K562 (cell line): ENCODE results near the gene ZNF121. TPM values are rescaled to one million over a fixed set of nuclear protein-coding genes. Genes with fewer than 3 reads are reported as not detected.

Source experiments
- ATAC-seq: fragments of 200-7000 bp; cut with Tn5 transposase; 3 replicates; pipeline ENCODE4 v1.9.1; 2020; ENCODE audit warnings: moderate library complexity
- BruUV-seq: library from RNA; stranded (reverse); fragments of 400-500 nt; replicated peaks from 2 replicates; lab custom pipeline; 2021; lab: Mats Ljungman, UMichigan
- CTCF ChIA-PET: fragments of 300-600 bp; formaldehyde crosslinking; extraction: SDS; loops from one replicate; lab custom pipeline; 2021; ENCODE audit warnings: low intra/inter-chr PET ratio; lab: Yijun Ruan, JAX
- POLR2A ChIA-PET: fragments of 300-600, 350-650 bp; sonication (Branson Sonifier 250); formaldehyde crosslinking; extraction: SDS; loops from one replicate; lab custom pipeline; 2021; ENCODE audit warnings: antibody characterized with exemption, inconsistent platforms; lab: Yijun Ruan, JAX
- DNase-seq, 4 experiments: peaks; one replicate each; pipeline versions ENCODE4 v3.0.0 to v3.0.0-alpha.2; 2011 to 2018; ENCODE audit warnings: low spot score in 3 of 4, mixed read lengths in 3 of 4; ENCODE audit errors: extremely low read depth in 1 of 4
- FAIRE-seq: peaks from 2 replicates; lab custom pipeline; 2011; peaks lifted over from hg19 to GRCh38; lab: Jason Lieb, UNC
- H2AFZ ChIP-seq: 2 replicates; pipeline ENCODE4 v1.6.0; 2011; ENCODE audit warnings: low read depth, low read length, control low read depth, inconsistent platforms
- H3K27ac ChIP-seq: fragments of 200-600 bp; 3 replicates; pipeline ENCODE4 v1.8.0; 2011; ENCODE audit warnings: low read depth, mild to moderate bottlenecking, control low read depth, inconsistent platforms, low read length, moderate library complexity, mixed read lengths; ENCODE audit errors: extremely low read depth
- H3K27me3 ChIP-seq, 2 experiments: fragments of 300-600 bp in 1 of 2; 2 replicates in 1 of 2; 3 replicates in 1 of 2; pipeline versions ENCODE4 v1.6.0 to v1.8.0; 2011; ENCODE audit warnings: inconsistent platforms in 2 of 2, low read length in 2 of 2, mild to moderate bottlenecking in 1 of 2, mixed read lengths in 1 of 2, moderate library complexity in 1 of 2; ENCODE audit not compliant: control insufficient read depth in 2 of 2, insufficient read depth in 2 of 2
- H3K36me3 ChIP-seq: fragments of 300-600 bp; 3 replicates; pipeline ENCODE4 v1.8.0; 2011; ENCODE audit warnings: mild to moderate bottlenecking, low read length, inconsistent platforms; ENCODE audit not compliant: control insufficient read depth, insufficient read depth
- H3K4me1 ChIP-seq, 2 experiments: fragments of 200-600 bp in 1 of 2; replicated peaks in 1 of 2; 2 replicates in 1 of 2; 3 replicates in 1 of 2; pipeline versions ENCODE4 v1.5.1 to v1.8.0; 2011; ENCODE audit warnings: inconsistent platforms in 2 of 2, low read length in 2 of 2, mild to moderate bottlenecking in 1 of 2, mixed read lengths in 1 of 2, moderate library complexity in 1 of 2; ENCODE audit not compliant: control insufficient read depth in 2 of 2, insufficient read depth in 2 of 2
- H3K4me2 ChIP-seq: 2 replicates; pipeline ENCODE4 v1.6.1; 2011; ENCODE audit warnings: low read length, control low read depth, inconsistent platforms, mixed read lengths; ENCODE audit not compliant: insufficient read depth
- H3K4me3 ChIP-seq: fragments of 200-600 bp; sonication (generic), shearing (Covaris generic); 2 replicates; pipeline ENCODE4 v1.5.1; 2016; ENCODE audit warnings: control low read depth, inconsistent platforms
- H3K79me2 ChIP-seq: fragments of 200-600 bp; 3 replicates; pipeline ENCODE4 v1.8.0; 2011; ENCODE audit warnings: low read length, inconsistent platforms; ENCODE audit not compliant: control insufficient read depth, insufficient read depth
- H3K9ac ChIP-seq, 2 experiments: 2 replicates each; pipeline versions ENCODE4 v1.6.0 to v1.6.1; 2011; ENCODE audit warnings: low read depth in 2 of 2, low read length in 2 of 2, control low read depth in 1 of 2, inconsistent platforms in 1 of 2, mild to moderate bottlenecking in 1 of 2, mixed read lengths in 1 of 2; ENCODE audit not compliant: insufficient read depth in 1 of 2
- H3K9me1 ChIP-seq: one replicate; pipeline ENCODE4 v1.6.0; 2011; ENCODE audit warnings: inconsistent platforms, mild to moderate bottlenecking, low read length, moderate library complexity; ENCODE audit not compliant: control insufficient read depth, insufficient read depth
- H3K9me3 ChIP-seq: replicated peaks from 2 replicates; pipeline ENCODE4 v1.5.1; 2011; ENCODE audit warnings: low read depth, low read length, inconsistent platforms; ENCODE audit not compliant: control insufficient read depth, insufficient read depth
- H4K20me1 ChIP-seq: replicated peaks from 2 replicates; pipeline ENCODE4 v1.6.1; 2011; ENCODE audit warnings: low read length, inconsistent platforms, mixed read lengths; ENCODE audit not compliant: control insufficient read depth, insufficient read depth
- CTCF ChIP-seq, 3 experiments: IDR thresholded peaks in 2 of 3; conservative IDR thresholded peaks in 1 of 3; 2 replicates each; pipeline ENCODE4 v1.5.1; 2011 to 2012; ENCODE audit warnings: low read length in 3 of 3, mild to moderate bottlenecking in 3 of 3, control low read depth in 2 of 3, improper control_type of control experiment in 1 of 3, inconsistent platforms in 1 of 3, low read depth in 1 of 3, mixed read lengths in 1 of 3, moderate library complexity in 1 of 3; ENCODE audit not compliant: insufficient read depth in 2 of 3
- IRF9 ChIP-seq: fragments of 450-650 bp; IDR thresholded peaks from 2 replicates; pipeline ENCODE4 v1.6.1; 2016; ENCODE audit warnings: missing biosample characterization, missing genetic modification characterization
- SPI1 ChIP-seq: IDR thresholded peaks from 2 replicates; pipeline ENCODE4 v1.6.1; 2011; ENCODE audit warnings: low read depth, low read length, control low read depth, borderline replicate concordance
- WGBS: fragments of 100-300 bp; shearing (Covaris generic); methylation state at CpG from one replicate; pipeline ENCODE4 v1.1.6; 2016; ENCODE audit warnings: low coverage, mixed read lengths; ENCODE audit not compliant: insufficient coverage; ENCODE audit errors: missing lambda C conversion rate; 5-methylcytosine and 5-hydroxymethylcytosine counted together
- in situ Hi-C: fragments of 300-500 bp; cut with MboI; formaldehyde crosslinking; loops from 4 replicates; pipeline ENCODE4 v1.15.0; 2018; ENCODE audit warnings: inconsistent platforms, mixed read lengths
- intact Hi-C: fragments of 100-400 bp; cut with micrococcal nuclease; formaldehyde crosslinking; loops from 2 replicates; pipeline ENCODE4 v1.14.2; 2022
- polyA plus RNA-seq, 8 experiments: library from polyadenylated mRNA; depleted of rRNA in 4 of 8; stranded (reverse) in 5 of 8; unstranded in 3 of 8; fragments of >200 nt; fragmentation: Nextera tagmentation in 2 of 8; fragmentation: Illumina TruSeq in 1 of 8; extraction: Ambion mirVana in 2 of 8; extraction: Trizol in 1 of 8; gene quantifications; 2 replicates each; pipeline versions ENCODE4 v1.2.1 to v1.2.3, GENCODE V29; 2011 to 2014; ENCODE audit warnings: inconsistent platforms in 1 of 8, missing spikeins in 1 of 8
- total RNA-seq, 7 experiments: library from RNA; depleted of rRNA in 6 of 7; stranded (reverse); fragments of >200 nt in 6 of 7; fragmentation: Illumina TruSeq in 2 of 7; extraction: Trizol in 2 of 7; gene quantifications; 2 replicates each; pipeline versions ENCODE4 v1.2.1 to v1.2.3, GENCODE V29; 2011 to 2021; ENCODE audit warnings: low replicate concordance in 1 of 7

Gene ZNF121
- total and polyA plus RNA-seq, 9 of the 15 experiments (the other 6 are each of a cell fraction or from before 2014, with no cell fraction given) = 14.6 to 115 (median 33.4) TPM

GRCh38 chr19:9566729-9567128 lies 17.6 kb downstream of the ZNF121 start:
- ATAC-seq (no peak), FAIRE-seq (no peak), DNase-seq (peak in 2 of 4 experiments; percentile 20 to 22)
- no peak overlapping the region for H3K27ac ChIP-seq
- BruUV-seq = no TSS peak
- H3K4me1 ChIP-seq = no peaks in the 10 kb centered on the region
- no peaks in the 10 kb centered on the region for H3K9me1 ChIP-seq
- H3K36me3 ChIP-seq = peaks cover 99% of the 10 kb centered on the region
- peaks cover 81% of the 10 kb centered on the region for H3K9me3 ChIP-seq
- intact Hi-C loops = no loop called here
- 100% methylated on average over 1 of the region's 1 CpG for WGBS
- CTCF ChIA-PET = no interaction called here
- no peaks in the 10 kb centered on the region for H3K27me3 ChIP-seq
- H4K20me1 ChIP-seq = no peaks in the 10 kb centered on the region
- no peak overlapping the region for H3K4me2 ChIP-seq
- peak in 1 of 3 experiments; percentile 4; a peak in 2 of 6 replicates for TF ChIP-seq CTCF (IDR thresholded peaks at IDR 0.05 in 2 of 3, conservative IDR thresholded peaks at IDR 0.05 in 1 of 3; ENCODE audit: insufficient read depth in 2 of 3, low read depth in 1 of 3, low read length in 3 of 3)
- TF ChIP-seq IRF9 (tag) = no peak
- TF ChIP-seq SPI1 = no peak
- in situ Hi-C loops = no loop called here
- no peak overlapping the region for H3K4me3 ChIP-seq
- no peak overlapping the region for H3K9ac ChIP-seq
- no peak overlapping the region for H2AFZ ChIP-seq
- POLR2A ChIA-PET = no interaction called here
- peaks cover 79% of the 10 kb centered on the region for H3K79me2 ChIP-seq
